Activated naive CD8-positive, alpha-beta T cell treated with anti-CD3 and anti-CD28 coated beads for 36 hours (primary cell): ENCODE results near the gene RAPGEF1. TPM values are rescaled to one million over a fixed set of nuclear protein-coding genes. Genes with fewer than 3 reads are reported as not detected.
A peak's percentile ranks its signal among the peaks of the same experiment; 100 is the strongest.
"Not testable (repeated sequence)": the region's sequence is repeated elsewhere in the genome, so short reads cannot be mapped to it uniquely, and the experiment has no call there.

Source experiments
- DNase-seq: peaks from one replicate; pipeline ENCODE4 v3.0.0; 2021
- H3K27ac Mint-ChIP-seq: one replicate; pipeline ENCODE4 v1.8.0; 2022; ENCODE audit warnings: mild to moderate bottlenecking, moderate library complexity, mixed read lengths
- H3K27me3 Mint-ChIP-seq: one replicate; pipeline ENCODE4 v1.8.0; 2022; ENCODE audit warnings: mild to moderate bottlenecking, mixed read lengths
- H3K36me3 Mint-ChIP-seq: one replicate; pipeline ENCODE4 v1.8.0; 2021; ENCODE audit warnings: mild to moderate bottlenecking, mixed read lengths
- H3K4me1 Mint-ChIP-seq: one replicate; pipeline ENCODE4 v1.8.0; 2021; ENCODE audit warnings: mixed read lengths
- H3K4me3 Mint-ChIP-seq: one replicate; pipeline ENCODE4 v1.8.0; 2022; ENCODE audit warnings: mild to moderate bottlenecking, moderate library complexity, mixed read lengths
- H3K9me3 Mint-ChIP-seq: one replicate; pipeline ENCODE4 v1.8.0; 2022; ENCODE audit warnings: mixed read lengths
- total RNA-seq, 2 experiments: library from RNA; stranded (reverse); gene quantifications; one replicate each; pipeline ENCODE4 v1.2.3, GENCODE V29; 2021

The RAPGEF1 gene
- total RNA-seq, 2 experiments from 2014 or later, result 82.3 to 89.0 TPM

- Mint-ChIP-seq H3K9me3 (no peaks in the 10 kb centered on the region), H3K27me3 (peaks cover 8% of the 10 kb centered on the region), H3K36me3 (no peaks in the 10 kb centered on the region), H3K27ac (no peak overlapping the region), H3K4me3 (no peak overlapping the region), H3K4me1 (peaks cover 11% of the 10 kb centered on the region)
- DNase-seq, result no peak
Measured at GRCh38 chr9:131757549-131757948, 17.7 kb upstream of the RAPGEF1 start.

- Mint-ChIP-seq H3K27ac (no peak overlapping the region), H3K36me3 (no peaks in the 10 kb centered on the region), H3K4me3 (no peak overlapping the region)
Measured at GRCh38 chr9:131755541-131756198, 15.8 kb upstream of the RAPGEF1 start.

GRCh38 chr9:131754846-131755245 lies 15.0 kb upstream of the RAPGEF1 start:
- no peak for DNase-seq
- no peak overlapping the region for H3K27ac Mint-ChIP-seq
- no peaks in the 10 kb centered on the region for H3K36me3 Mint-ChIP-seq
- peaks cover 8% of the 10 kb centered on the region for H3K27me3 Mint-ChIP-seq
- peaks cover 11% of the 10 kb centered on the region for H3K4me1 Mint-ChIP-seq
- no peak overlapping the region for H3K4me3 Mint-ChIP-seq
- H3K9me3 Mint-ChIP-seq, result no peaks in the 10 kb centered on the region

More at GRCh38 chr9:131755541-131756198, 15.8 kb upstream of the RAPGEF1 start:
- Mint-ChIP-seq H3K4me1 (peaks cover 11% of the 10 kb centered on the region), H3K9me3 (no peaks in the 10 kb centered on the region), H3K27me3 (peaks cover 8% of the 10 kb centered on the region)
- peak; percentile 83 for DNase-seq

- not testable (repeated sequence) for H3K27me3 Mint-ChIP-seq, H3K36me3 Mint-ChIP-seq, DNase-seq, H3K4me3 Mint-ChIP-seq, H3K27ac Mint-ChIP-seq, H3K4me1 Mint-ChIP-seq, H3K9me3 Mint-ChIP-seq
Measured at GRCh38 chr9:131753751-131754150, 13.9 kb upstream of the RAPGEF1 start.

- H3K9me3 Mint-ChIP-seq, result no peaks in the 10 kb centered on the region
- H3K36me3 Mint-ChIP-seq, result no peaks in the 10 kb centered on the region
- peaks cover 5% of the 10 kb centered on the region for H3K27me3 Mint-ChIP-seq
- H3K4me3 Mint-ChIP-seq, result no peak overlapping the region
- H3K4me1 Mint-ChIP-seq, result peaks cover 11% of the 10 kb centered on the region
- no peak for DNase-seq
- no peak overlapping the region for H3K27ac Mint-ChIP-seq
Measured at GRCh38 chr9:131752231-131752884, 12.5 kb upstream of the RAPGEF1 start.

GRCh38 chr9:131748411-131748955 lies 8.6 kb upstream of the RAPGEF1 start:
- no peak for DNase-seq
- H3K4me3 Mint-ChIP-seq, result no peak overlapping the region
- peaks cover 23% of the 10 kb centered on the region for H3K4me1 Mint-ChIP-seq
- H3K27ac Mint-ChIP-seq, result no peak overlapping the region
- no peaks in the 10 kb centered on the region for H3K9me3 Mint-ChIP-seq
- no peaks in the 10 kb centered on the region for H3K27me3 Mint-ChIP-seq
- H3K36me3 Mint-ChIP-seq, result no peaks in the 10 kb centered on the region

- H3K36me3 Mint-ChIP-seq, result no peaks in the 10 kb centered on the region
- H3K27ac Mint-ChIP-seq, result no peak overlapping the region
- no peaks in the 10 kb centered on the region for H3K27me3 Mint-ChIP-seq
- H3K4me3 Mint-ChIP-seq, result no peak overlapping the region
- DNase-seq, result no peak
- H3K4me1 Mint-ChIP-seq, result peaks cover 28% of the 10 kb centered on the region
- no peaks in the 10 kb centered on the region for H3K9me3 Mint-ChIP-seq
Measured at GRCh38 chr9:131747352-131747751, 7.5 kb upstream of the RAPGEF1 start.

- Mint-ChIP-seq H3K36me3 (no peaks in the 10 kb centered on the region), H3K9me3 (no peaks in the 10 kb centered on the region), H3K27me3 (no peaks in the 10 kb centered on the region), H3K27ac (no peak overlapping the region), H3K4me1 (peaks cover 28% of the 10 kb centered on the region), H3K4me3 (no peak overlapping the region)
- no peak for DNase-seq
Measured at GRCh38 chr9:131745610-131746009, 5.7 kb upstream of the RAPGEF1 start.

- H3K36me3 Mint-ChIP-seq, result no peaks in the 10 kb centered on the region
- no peaks in the 10 kb centered on the region for H3K27me3 Mint-ChIP-seq
- no peak overlapping the region for H3K4me3 Mint-ChIP-seq
- H3K4me1 Mint-ChIP-seq, result peaks cover 32% of the 10 kb centered on the region
- H3K9me3 Mint-ChIP-seq, result no peaks in the 10 kb centered on the region
- no peak overlapping the region for H3K27ac Mint-ChIP-seq
- DNase-seq, result no peak
Measured at GRCh38 chr9:131744720-131745201, 4.9 kb upstream of the RAPGEF1 start.

- no peak for DNase-seq
- H3K4me1 Mint-ChIP-seq, result peaks cover 32% of the 10 kb centered on the region
- peak overlapping the region; percentile 74 for H3K27ac Mint-ChIP-seq
- no peaks in the 10 kb centered on the region for H3K9me3 Mint-ChIP-seq
- H3K36me3 Mint-ChIP-seq, result no peaks in the 10 kb centered on the region
- H3K4me3 Mint-ChIP-seq, result no peak overlapping the region
- H3K27me3 Mint-ChIP-seq, result no peaks in the 10 kb centered on the region
Measured at GRCh38 chr9:131744171-131744719, 4.4 kb upstream of the RAPGEF1 start.

GRCh38 chr9:131743501-131743900 lies 3.6 kb upstream of the RAPGEF1 start:
- Mint-ChIP-seq H3K4me1 (peaks cover 38% of the 10 kb centered on the region), H3K27me3 (no peaks in the 10 kb centered on the region), H3K36me3 (peaks cover 3% of the 10 kb centered on the region), H3K9me3 (no peaks in the 10 kb centered on the region), H3K27ac (no peak overlapping the region), H3K4me3 (no peak overlapping the region)
- no peak for DNase-seq

- Mint-ChIP-seq H3K27me3 (no peaks in the 10 kb centered on the region), H3K36me3 (peaks cover 3% of the 10 kb centered on the region), H3K4me1 (peaks cover 39% of the 10 kb centered on the region), H3K27ac (no peak overlapping the region), H3K4me3 (no peak overlapping the region), H3K9me3 (no peaks in the 10 kb centered on the region)
- DNase-seq, result no peak
Measured at GRCh38 chr9:131743096-131743495, 3.2 kb upstream of the RAPGEF1 start.

GRCh38 chr9:131740898-131741297 lies 1.0 kb upstream of the RAPGEF1 start:
- Mint-ChIP-seq H3K4me1 (peaks cover 55% of the 10 kb centered on the region), H3K4me3 (peak overlapping the region; percentile 65), H3K27me3 (no peaks in the 10 kb centered on the region), H3K9me3 (no peaks in the 10 kb centered on the region), H3K36me3 (peaks cover 16% of the 10 kb centered on the region), H3K27ac (peak overlapping the region; percentile 55)
- no peak for DNase-seq

GRCh38 chr9:131739133-131739958 lies 530 bp downstream of the RAPGEF1 start:
- peak overlapping the region; percentile 90 for H3K4me3 Mint-ChIP-seq
- H3K27me3 Mint-ChIP-seq, result no peaks in the 10 kb centered on the region
- H3K9me3 Mint-ChIP-seq, result no peaks in the 10 kb centered on the region
- peaks cover 30% of the 10 kb centered on the region for H3K36me3 Mint-ChIP-seq
- peak overlapping the region; percentile 85 for H3K27ac Mint-ChIP-seq
- H3K4me1 Mint-ChIP-seq, result peaks cover 60% of the 10 kb centered on the region
- peak; percentile 63 for DNase-seq
